Glutamatergic neuron (in vitro differentiated cells): Measurements from ENCODE around the gene CDT1. TPM values are rescaled to one million over a fixed set of nuclear protein-coding genes. Genes with fewer than 3 reads are reported as not detected.

Experiments used
- DNase-seq: peaks from one replicate; pipeline ENCODE4 v3.0.0; 2022
- H3K27ac Mint-ChIP-seq: one replicate; pipeline ENCODE4 v1.8.0; 2020; ENCODE audit warnings: mild to moderate bottlenecking, mixed read lengths, inconsistent platforms; ENCODE audit not compliant: unreplicated experiment
- H3K27me3 Mint-ChIP-seq: one replicate; pipeline ENCODE4 v1.8.0; 2020; ENCODE audit warnings: mild to moderate bottlenecking, moderate library complexity, mixed read lengths, inconsistent platforms; ENCODE audit not compliant: unreplicated experiment
- H3K36me3 Mint-ChIP-seq: one replicate; pipeline ENCODE4 v1.8.0; 2020; ENCODE audit warnings: mild to moderate bottlenecking, mixed read lengths, inconsistent platforms; ENCODE audit not compliant: unreplicated experiment
- H3K4me1 Mint-ChIP-seq: one replicate; pipeline ENCODE4 v1.8.0; 2020; ENCODE audit warnings: mild to moderate bottlenecking, low read depth, mixed read lengths, inconsistent platforms; ENCODE audit not compliant: unreplicated experiment
- H3K4me3 Mint-ChIP-seq: one replicate; pipeline ENCODE4 v1.8.0; 2020; ENCODE audit warnings: mild to moderate bottlenecking, mixed read lengths, inconsistent platforms; ENCODE audit not compliant: unreplicated experiment
- H3K9me3 Mint-ChIP-seq: one replicate; pipeline ENCODE4 v1.8.0; 2020; ENCODE audit warnings: mild to moderate bottlenecking, moderate library complexity, mixed read lengths, inconsistent platforms; ENCODE audit not compliant: unreplicated experiment
- total RNA-seq: library from RNA; stranded (reverse); fragmentation: NEBNext Ultra II Directional; extraction: Animal tissue kit (Norgen Biotek cat#: 25700); gene quantifications from one replicate; pipeline ENCODE4 v1.2.1, GENCODE V29; 2021; ENCODE audit not compliant: unreplicated experiment
- TF ChIP-seq, protein P1 (sequence below): fragments of 200-600 bp; sonication (generic); IDR thresholded peaks from one replicate; pipeline ENCODE4 v1.5.0; 2021; ENCODE audit not compliant: partially characterized antibody, unreplicated experiment

CDT1 gene
- total RNA-seq, 1 donor from 2014 or later = 5.6 TPM

GRCh38 chr16:88758227-88758943 lies 45.2 kb upstream of the CDT1 start:
- DNase-seq = no peak
- Mint-ChIP-seq H3K27ac (no peak overlapping the region), H3K27me3 (peaks cover 2% of the 10 kb centered on the region), H3K4me3 (no peak overlapping the region), H3K4me1 (peaks cover 7% of the 10 kb centered on the region), H3K9me3 (no peaks in the 10 kb centered on the region), H3K36me3 (no peaks in the 10 kb centered on the region)
- TF ChIP-seq, protein P1, sequence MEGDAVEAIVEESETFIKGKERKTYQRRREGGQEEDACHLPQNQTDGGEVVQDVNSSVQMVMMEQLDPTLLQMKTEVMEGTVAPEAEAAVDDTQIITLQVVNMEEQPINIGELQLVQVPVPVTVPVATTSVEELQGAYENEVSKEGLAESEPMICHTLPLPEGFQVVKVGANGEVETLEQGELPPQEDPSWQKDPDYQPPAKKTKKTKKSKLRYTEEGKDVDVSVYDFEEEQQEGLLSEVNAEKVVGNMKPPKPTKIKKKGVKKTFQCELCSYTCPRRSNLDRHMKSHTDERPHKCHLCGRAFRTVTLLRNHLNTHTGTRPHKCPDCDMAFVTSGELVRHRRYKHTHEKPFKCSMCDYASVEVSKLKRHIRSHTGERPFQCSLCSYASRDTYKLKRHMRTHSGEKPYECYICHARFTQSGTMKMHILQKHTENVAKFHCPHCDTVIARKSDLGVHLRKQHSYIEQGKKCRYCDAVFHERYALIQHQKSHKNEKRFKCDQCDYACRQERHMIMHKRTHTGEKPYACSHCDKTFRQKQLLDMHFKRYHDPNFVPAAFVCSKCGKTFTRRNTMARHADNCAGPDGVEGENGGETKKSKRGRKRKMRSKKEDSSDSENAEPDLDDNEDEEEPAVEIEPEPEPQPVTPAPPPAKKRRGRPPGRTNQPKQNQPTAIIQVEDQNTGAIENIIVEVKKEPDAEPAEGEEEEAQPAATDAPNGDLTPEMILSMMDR = no peak

DNA sequence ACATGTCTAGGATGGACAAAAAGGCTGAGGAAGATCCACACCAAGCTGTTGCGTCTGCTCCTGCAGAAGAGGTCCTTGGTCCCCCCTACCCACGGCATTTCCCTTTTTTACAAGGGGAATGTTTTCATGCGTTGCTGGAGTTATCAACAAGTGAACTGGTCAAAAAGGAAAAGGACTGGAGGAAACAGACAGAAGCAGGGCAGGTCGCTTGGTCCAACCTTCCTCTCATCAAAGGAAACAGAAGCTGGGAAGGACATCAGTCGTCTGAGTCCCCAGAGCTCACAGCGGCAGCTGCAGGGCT lies 44.7 kb upstream of the CDT1 start:
- H3K4me1 Mint-ChIP-seq = peaks cover 7% of the 10 kb centered on the region
- H3K27ac Mint-ChIP-seq = no peak overlapping the region
- DNase-seq = no peak
- TF ChIP-seq, protein P1 = no peak
- H3K36me3 Mint-ChIP-seq = no peaks in the 10 kb centered on the region
- no peaks in the 10 kb centered on the region for H3K9me3 Mint-ChIP-seq
- H3K27me3 Mint-ChIP-seq = peaks cover 2% of the 10 kb centered on the region
- H3K4me3 Mint-ChIP-seq = no peak overlapping the region

DNA sequence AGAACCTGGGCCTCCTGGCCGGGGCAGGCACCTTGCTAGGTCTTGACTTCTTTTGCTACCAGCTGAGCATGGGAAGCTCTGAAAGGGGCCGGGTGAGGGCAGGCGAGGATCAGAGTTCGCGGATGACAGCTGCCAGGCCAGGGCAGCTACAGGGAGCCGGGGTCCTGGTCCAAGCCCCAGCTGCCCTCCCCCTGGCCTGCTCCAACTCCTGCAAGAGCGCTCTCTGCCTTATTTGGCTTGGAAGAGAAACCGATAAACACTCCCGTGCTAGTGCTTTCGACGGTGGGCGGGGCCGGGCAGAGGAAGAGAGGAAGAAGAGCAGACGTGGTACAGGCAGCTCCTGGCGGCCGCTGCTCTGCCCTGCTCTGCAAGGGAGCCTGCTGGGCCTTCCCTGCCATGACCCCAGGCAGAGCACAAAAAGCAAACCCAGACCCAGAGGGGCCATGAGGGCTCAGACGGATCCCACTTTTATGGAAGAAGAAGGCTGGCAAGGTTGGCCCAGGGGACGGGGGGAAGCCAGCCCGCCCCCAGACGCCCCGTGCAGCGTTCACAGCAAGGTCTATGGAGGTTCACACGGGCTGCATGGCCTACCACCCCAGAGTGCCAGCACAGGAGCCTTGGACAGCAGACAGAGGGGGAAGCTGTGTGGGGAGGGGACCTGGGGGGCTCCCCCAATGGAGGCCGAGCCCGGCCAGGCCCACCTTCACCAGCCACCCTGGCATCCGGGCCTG lies 44.2 kb upstream of the CDT1 start:
- H3K27me3 Mint-ChIP-seq = peaks cover 2% of the 10 kb centered on the region
- H3K27ac Mint-ChIP-seq = no peak overlapping the region
- H3K4me1 Mint-ChIP-seq = peaks cover 7% of the 10 kb centered on the region
- H3K4me3 Mint-ChIP-seq = peak overlapping the region; percentile 38
- DNase-seq = no peak
- TF ChIP-seq, protein P1 = no peak
- H3K36me3 Mint-ChIP-seq = no peaks in the 10 kb centered on the region
- no peaks in the 10 kb centered on the region for H3K9me3 Mint-ChIP-seq

DNA sequence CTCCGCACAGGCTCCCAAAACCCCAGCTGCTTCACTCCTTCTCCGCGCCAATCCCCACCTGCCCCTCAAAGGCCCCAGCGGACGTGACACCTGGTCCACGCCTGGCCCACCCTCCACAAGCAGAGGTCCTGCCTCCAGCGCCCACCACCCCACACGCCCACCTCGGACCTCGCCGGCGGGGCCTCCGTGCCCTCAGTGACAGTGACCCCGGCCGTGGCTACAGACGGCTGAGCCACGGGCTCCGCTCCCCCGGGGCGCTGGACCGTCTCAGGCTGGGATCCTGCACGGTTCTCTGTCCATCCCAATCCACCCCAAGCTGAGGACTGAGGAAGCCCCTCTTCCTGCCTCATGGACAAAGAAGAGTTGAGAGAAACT lies 43.6 kb upstream of the CDT1 start:
- TF ChIP-seq, protein P1 = no peak
- H3K27me3 Mint-ChIP-seq = peaks cover 2% of the 10 kb centered on the region
- no peak overlapping the region for H3K27ac Mint-ChIP-seq
- peaks cover 7% of the 10 kb centered on the region for H3K4me1 Mint-ChIP-seq
- DNase-seq = no peak
- H3K36me3 Mint-ChIP-seq = no peaks in the 10 kb centered on the region
- H3K9me3 Mint-ChIP-seq = no peaks in the 10 kb centered on the region
- no peak overlapping the region for H3K4me3 Mint-ChIP-seq
